Mesenchymal stem cell (in vitro differentiated cells and primary cell): ENCODE measurements around the gene SHC3.

Experiments
- DNase-seq: peaks from one replicate; pipeline ENCODE4 v3.0.0-alpha.2; 2013
- H2AFZ ChIP-seq: one replicate; pipeline ENCODE4 v1.6.1; 2013; ENCODE audit warnings: low read depth, mild to moderate bottlenecking, control low read depth, inconsistent platforms, low read length, moderate library complexity
- H2AK5ac ChIP-seq: 2 replicates; pipeline ENCODE4 v1.6.1; 2013; ENCODE audit warnings: low read length, moderate library complexity, mild to moderate bottlenecking, inconsistent platforms; ENCODE audit not compliant: severe bottlenecking
- H2BK120ac ChIP-seq: one replicate; pipeline ENCODE4 v1.6.1; 2013; ENCODE audit warnings: low read depth, mild to moderate bottlenecking, inconsistent platforms, low read length, moderate library complexity
- H2BK12ac ChIP-seq, 2 experiments: one replicate each; pipeline ENCODE4 v1.6.1; 2013; ENCODE audit warnings: inconsistent platforms in 2 of 2, low read length in 2 of 2, mild to moderate bottlenecking in 2 of 2, moderate library complexity in 2 of 2, control low read depth in 1 of 2
- H2BK15ac ChIP-seq: one replicate; pipeline ENCODE4 v1.6.1; 2013; ENCODE audit warnings: mild to moderate bottlenecking, low read depth, inconsistent platforms; ENCODE audit not compliant: poor library complexity, severe bottlenecking
- H2BK5ac ChIP-seq: 2 replicates; pipeline ENCODE4 v1.6.1; 2013; ENCODE audit warnings: low read depth, mild to moderate bottlenecking, low read length, control low read depth, inconsistent platforms; ENCODE audit not compliant: poor library complexity, severe bottlenecking
- H3K14ac ChIP-seq, 2 experiments: one replicate each; pipeline ENCODE4 v1.6.1; 2013; ENCODE audit warnings: inconsistent platforms in 2 of 2, low read length in 2 of 2, control low read depth in 1 of 2, mild to moderate bottlenecking in 1 of 2, moderate library complexity in 1 of 2
- H3K18ac ChIP-seq, 2 experiments: one replicate each; pipeline ENCODE4 v1.6.1; 2013; ENCODE audit warnings: inconsistent platforms in 2 of 2, low read length in 2 of 2, control low read depth in 1 of 2, low read depth in 1 of 2, mild to moderate bottlenecking in 1 of 2
- H3K23ac ChIP-seq, 2 experiments: one replicate each; pipeline ENCODE4 v1.6.1; 2013; ENCODE audit warnings: inconsistent platforms in 2 of 2, low read length in 2 of 2, mild to moderate bottlenecking in 2 of 2, moderate library complexity in 2 of 2, control low read depth in 1 of 2
- H3K27ac ChIP-seq: 2 replicates; pipeline ENCODE4 v1.5.1; 2013; ENCODE audit warnings: mild to moderate bottlenecking, moderate library complexity, low read length, control low read depth, inconsistent platforms; ENCODE audit not compliant: poor library complexity, severe bottlenecking
- H3K27me3 ChIP-seq, 2 experiments: 2 replicates each; pipeline versions ENCODE4 v1.6.1 to v1.7.0; 2013; ENCODE audit warnings: low read length in 2 of 2, mild to moderate bottlenecking in 2 of 2, moderate library complexity in 2 of 2, control low read depth in 1 of 2, inconsistent platforms in 1 of 2; ENCODE audit not compliant: control insufficient read depth in 1 of 2, insufficient read depth in 1 of 2
- H3K36me3 ChIP-seq, 2 experiments: 2 replicates each; pipeline versions ENCODE4 v1.6.1 to v1.7.0; 2013; ENCODE audit warnings: low read length in 2 of 2, control low read depth in 1 of 2, inconsistent platforms in 1 of 2, low read depth in 1 of 2, mild to moderate bottlenecking in 1 of 2; ENCODE audit not compliant: insufficient read depth in 2 of 2, control insufficient read depth in 1 of 2
- H3K4ac ChIP-seq, 2 experiments: one replicate each; pipeline ENCODE4 v1.6.1; 2013; ENCODE audit warnings: inconsistent platforms in 2 of 2, low read length in 2 of 2, mild to moderate bottlenecking in 2 of 2, moderate library complexity in 2 of 2, control low read depth in 1 of 2, low read depth in 1 of 2
- H3K4me1 ChIP-seq: 2 replicates; pipeline ENCODE4 v1.6.1; 2013; ENCODE audit warnings: low read depth, low read length, control low read depth; ENCODE audit not compliant: control insufficient read depth, insufficient read depth
- H3K4me2 ChIP-seq: 2 replicates; pipeline ENCODE4 v1.6.1; 2013; ENCODE audit warnings: low read length, mild to moderate bottlenecking, inconsistent platforms; ENCODE audit not compliant: poor library complexity, severe bottlenecking
- H3K4me3 ChIP-seq, 2 experiments: 2 replicates each; pipeline versions ENCODE4 v1.5.1 to v1.7.0; 2013; ENCODE audit warnings: low read length in 2 of 2, mild to moderate bottlenecking in 2 of 2, control low read depth in 1 of 2, low read depth in 1 of 2; ENCODE audit not compliant: insufficient read depth in 1 of 2
- H3K79me1 ChIP-seq: replicated peaks from 2 replicates; pipeline ENCODE4 v1.6.1; 2013; ENCODE audit warnings: mild to moderate bottlenecking, control low read depth, low read length, inconsistent platforms; ENCODE audit not compliant: poor library complexity, severe bottlenecking
- H3K9ac ChIP-seq: 2 replicates; pipeline ENCODE4 v1.7.0; 2013; ENCODE audit warnings: mild to moderate bottlenecking, low read length, moderate library complexity
- H3K9me3 ChIP-seq: 2 replicates; pipeline ENCODE4 v1.7.0; 2013; ENCODE audit warnings: mild to moderate bottlenecking, low read length; ENCODE audit not compliant: control insufficient read depth
- H4K8ac ChIP-seq: one replicate; pipeline ENCODE4 v1.6.1; 2013; ENCODE audit warnings: inconsistent platforms, mild to moderate bottlenecking, low read length, moderate library complexity
- H4K91ac ChIP-seq: one replicate; pipeline ENCODE4 v1.6.1; 2013; ENCODE audit warnings: mild to moderate bottlenecking, low read length, inconsistent platforms
- WGBS: methylation state at CpG from one replicate; pipeline ENCODE4 v1.1.7; 2013; ENCODE audit warnings: mixed read lengths; 5-methylcytosine and 5-hydroxymethylcytosine counted together

The SHC3 gene

GRCh38 chr9:89161221-89161620, 17.4 kb downstream of the SHC3 start:
- no peaks in the 10 kb centered on the region for H3K36me3 ChIP-seq
- H3K9ac ChIP-seq: no peak overlapping the region
- H3K14ac ChIP-seq: no peak overlapping the region
- H2AK5ac ChIP-seq: no peak overlapping the region
- no peak overlapping the region for H2BK15ac ChIP-seq
- H3K4me1 ChIP-seq: no peaks in the 10 kb centered on the region
- no peak overlapping the region for H2BK5ac ChIP-seq
- whole genome bisulfite sequencing: 92% methylated on average over 8 of the region's 8 CpGs
- no peak overlapping the region for H2BK120ac ChIP-seq
- H2AFZ ChIP-seq: no peak overlapping the region
- H3K4ac ChIP-seq: no peak overlapping the region
- H3K4me2 ChIP-seq: no peak overlapping the region
- H3K18ac ChIP-seq: no peak overlapping the region
- no peak overlapping the region for H4K8ac ChIP-seq
- H3K27me3 ChIP-seq: no peaks in the 10 kb centered on the region
- no peak overlapping the region for H3K4me3 ChIP-seq
- no peak overlapping the region for H3K23ac ChIP-seq
- no peak overlapping the region for H2BK12ac ChIP-seq
- peaks cover 2% of the 10 kb centered on the region for H3K9me3 ChIP-seq
- peak; percentile 25 for DNase-seq
- peak overlapping the region; percentile 21 for H4K91ac ChIP-seq
- H3K79me1 ChIP-seq: peaks cover 18% of the 10 kb centered on the region
- H3K27ac ChIP-seq: no peak overlapping the region

GRCh38 chr9:89160806-89161205, 17.8 kb downstream of the SHC3 start:
- no peak for DNase-seq

GRCh38 chr9:89154651-89155336, 23.8 kb downstream of the SHC3 start:
- peak overlapping the region; percentile 82 for H4K8ac ChIP-seq
- peak overlapping the region; percentile 58 to 93 for H3K4ac ChIP-seq
- H3K23ac ChIP-seq: no peak overlapping the region
- no peak overlapping the region for H3K4me3 ChIP-seq
- no peaks in the 10 kb centered on the region for H3K27me3 ChIP-seq
- 78% methylated on average over 10 of the region's 14 CpGs for WGBS
- H3K4me1 ChIP-seq: peaks cover 14% of the 10 kb centered on the region
- H2BK15ac ChIP-seq: peak overlapping the region; percentile 78
- DNase-seq: peak; percentile 83
- H3K9ac ChIP-seq: peak overlapping the region; percentile 84
- peaks cover 21% of the 10 kb centered on the region for H3K79me1 ChIP-seq
- H3K9me3 ChIP-seq: no peaks in the 10 kb centered on the region
- H2BK5ac ChIP-seq: no peak overlapping the region
- peak overlapping the region; percentile 73 to 97 for H2BK12ac ChIP-seq
- peak overlapping the region; percentile 78 to 89 for H3K18ac ChIP-seq
- no peaks in the 10 kb centered on the region for H3K36me3 ChIP-seq
- H3K4me2 ChIP-seq: no peak overlapping the region
- H2AFZ ChIP-seq: no peak overlapping the region
- peak overlapping the region; percentile 76 for H4K91ac ChIP-seq
- H2BK120ac ChIP-seq: no peak overlapping the region
- H3K27ac ChIP-seq: peak overlapping the region; percentile 80
- H3K14ac ChIP-seq: no peak overlapping the region
- H2AK5ac ChIP-seq: no peak overlapping the region

More at GRCh38 chr9:89160806-89161205, 17.8 kb downstream of the SHC3 start:
- Histone ChIP-seq H3K27ac (no peak overlapping the region), H2AFZ (no peak overlapping the region), H3K27me3 (no peaks in the 10 kb centered on the region), H3K14ac (no peak overlapping the region), H3K9ac (no peak overlapping the region), H2BK5ac (no peak overlapping the region), H2AK5ac (no peak overlapping the region), H3K4ac (no peak overlapping the region), H2BK12ac (no peak overlapping the region), H3K36me3 (no peaks in the 10 kb centered on the region), H3K18ac (no peak overlapping the region), H3K4me1 (no peaks in the 10 kb centered on the region), H3K23ac (no peak overlapping the region), H3K9me3 (peaks cover 2% of the 10 kb centered on the region), H2BK15ac (no peak overlapping the region), H2BK120ac (no peak overlapping the region), H4K8ac (no peak overlapping the region), H3K79me1 (peaks cover 19% of the 10 kb centered on the region), H3K4me3 (no peak overlapping the region), H4K91ac (no peak overlapping the region), H3K4me2 (no peak overlapping the region)
- whole genome bisulfite sequencing: 87% methylated on average over 5 of the region's 5 CpGs

- peak overlapping the region; percentile 36 for H4K91ac ChIP-seq
Measured at GRCh38 chr9:89154218-89154617, 24.4 kb downstream of the SHC3 start.

More at GRCh38 chr9:89154218-89154617, 24.4 kb downstream of the SHC3 start:
- Histone ChIP-seq H4K8ac (peak overlapping the region; percentile 41), H3K79me1 (peaks cover 20% of the 10 kb centered on the region), H3K27me3 (no peaks in the 10 kb centered on the region), H3K14ac (no peak overlapping the region), H2AK5ac (peak overlapping the region; percentile 3), H3K9ac (peak overlapping the region; percentile 84), H3K4me3 (no peak overlapping the region), H2BK5ac (no peak overlapping the region), H3K27ac (peak overlapping the region; percentile 75), H3K4me2 (no peak overlapping the region), H2BK120ac (peak overlapping the region; percentile 69), H2AFZ (no peak overlapping the region), H3K36me3 (no peaks in the 10 kb centered on the region), H3K9me3 (no peaks in the 10 kb centered on the region), H3K4ac (peak overlapping the region in 1 of 2 experiments; percentile 75), H2BK12ac (peak overlapping the region; percentile 49 to 65), H3K4me1 (peaks cover 14% of the 10 kb centered on the region), H3K23ac (no peak overlapping the region), H3K18ac (peak overlapping the region; percentile 22 to 85), H2BK15ac (no peak overlapping the region)
- 75% methylated on average over 3 of the region's 4 CpGs for WGBS
- DNase-seq: no peak
